ENCODE measurements around the gene IPPK. TPM values are rescaled to one million over a fixed set of nuclear protein-coding genes. Genes with fewer than 3 reads are reported as not detected.

The IPPK gene
- total and polyA plus RNA-seq, 2 of the 4 experiments (the other 2 are of a cell fraction) = 25.1 to 26.8 TPM

GRCh38 chr9:92685022-92685421 lies 15.1 kb upstream of the IPPK start:
- Histone ChIP-seq H2AK9ac (replicated peaks; ENCODE audit: low read depth, low read length, poor library complexity) (no peak overlapping the region), H4K20me1 (ENCODE audit: insufficient read depth, low read length) (no peaks in the 10 kb centered on the region), H2BK120ac (ENCODE audit: low read depth, low read length) (no peak overlapping the region), H2BK20ac (ENCODE audit: low read depth, low read length) (no peak overlapping the region), H3K27me3 (ENCODE audit: control insufficient read depth, insufficient read depth, low read length) (no peaks in the 10 kb centered on the region), H2AFZ (replicated peaks; ENCODE audit: low read length, poor library complexity) (no peak overlapping the region), H3K36me3 (ENCODE audit: control insufficient read depth, insufficient read depth, low read length) (no peaks in the 10 kb centered on the region), H3K14ac (replicated peaks; ENCODE audit: low read depth, low read length) (no peak overlapping the region), H3K79me1 (ENCODE audit: low read depth in 1 of 2, low read length in 2 of 2) (no peaks in the 10 kb centered on the region), H2AK5ac (ENCODE audit: low read depth, low read length) (no peak overlapping the region), H3K18ac (ENCODE audit: low read depth, low read length) (no peak overlapping the region), H3K27ac (ENCODE audit: insufficient read depth, low read length) (no peak overlapping the region), H4K5ac (ENCODE audit: low read depth, low read length) (no peak overlapping the region), H3K9me3 (ENCODE audit: control insufficient read depth, insufficient read depth, low read length) (no peaks in the 10 kb centered on the region), H2BK5ac (ENCODE audit: low read depth, low read length, poor library complexity, severe bottlenecking) (no peak overlapping the region), H3K9me1 (ENCODE audit: insufficient read depth, low read length) (no peaks in the 10 kb centered on the region; the same call in 1 of the 2 replicates), H3K4me3 (ENCODE audit: insufficient read depth, low read depth, low read length) (no peak overlapping the region), H3K23ac (ENCODE audit: low read depth, low read length) (no peak overlapping the region), H3K4me2 (ENCODE audit: low read depth, low read length) (no peak overlapping the region), H2BK15ac (ENCODE audit: low read depth, low read length) (no peak overlapping the region), H3K56ac (ENCODE audit: extremely low read depth, insufficient read depth, low read length) (no peak overlapping the region), H4K91ac (ENCODE audit: insufficient read depth, low read depth, low read length) (no peak overlapping the region), H3K4me1 (ENCODE audit: control insufficient read depth, insufficient read depth, low read length) (peaks cover 2% of the 10 kb centered on the region; the same call in 1 of the 2 replicates), H4K8ac (ENCODE audit: low read depth in 2 of 2, low read length in 2 of 2) (no peak overlapping the region), H3K4ac (ENCODE audit: low read depth, low read length) (no peak overlapping the region), H3K9ac (ENCODE audit: low read depth, low read length) (no peak overlapping the region)
- in situ Hi-C loops (cut with MboI; ENCODE audit: low sequenced_read_pairs) (no loop called here), intact Hi-C loops (cut with micrococcal nuclease) (no loop called here), dilution Hi-C loops (cut with HindIII; ENCODE audit: low sequenced_read_pairs, unreplicated experiment) (no loop called here)
- DNase-seq = no peak
- WGBS, 2 experiments (ENCODE audit: extremely low coverage in 2 of 2, insufficient read length in 1 of 2) = no CpG with 5 or more reads among the region's 5 CpGs
- no TSS peak for BruUV-seq (replicated peaks)
- POLR2A ChIA-PET (ENCODE audit: unreplicated experiment) = interaction anchor here (0.6 kb wide), 1 partner anchor 362 kb away, joined by 3 read pairs; no protein-coding TSS in a partner anchor
- ATAC-seq (ENCODE audit: low read depth) = no peak
- TF ChIP-seq USF2 (IDR thresholded peaks at IDR 0.05; ENCODE audit: low read depth, low read length) (no peak), RCOR1 (IDR thresholded peaks at IDR 0.05; ENCODE audit: insufficient replicate concordance, low read length) (no peak), MAZ (IDR thresholded peaks at IDR 0.05; ENCODE audit: borderline replicate concordance, low read depth, low read length) (no peak), NFE2L2 (IDR thresholded peaks at IDR 0.05; ENCODE audit: low read depth, low read length) (no peak), SMC3 (IDR thresholded peaks at IDR 0.05; ENCODE audit: low read depth, low read length) (no peak), CTCF (conservative IDR thresholded peaks at IDR 0.05; ENCODE audit: low read depth, low read length) (no peak)
- CTCF ChIA-PET = no interaction called here
